ENCODE data around the gene POLG.

DNA sequence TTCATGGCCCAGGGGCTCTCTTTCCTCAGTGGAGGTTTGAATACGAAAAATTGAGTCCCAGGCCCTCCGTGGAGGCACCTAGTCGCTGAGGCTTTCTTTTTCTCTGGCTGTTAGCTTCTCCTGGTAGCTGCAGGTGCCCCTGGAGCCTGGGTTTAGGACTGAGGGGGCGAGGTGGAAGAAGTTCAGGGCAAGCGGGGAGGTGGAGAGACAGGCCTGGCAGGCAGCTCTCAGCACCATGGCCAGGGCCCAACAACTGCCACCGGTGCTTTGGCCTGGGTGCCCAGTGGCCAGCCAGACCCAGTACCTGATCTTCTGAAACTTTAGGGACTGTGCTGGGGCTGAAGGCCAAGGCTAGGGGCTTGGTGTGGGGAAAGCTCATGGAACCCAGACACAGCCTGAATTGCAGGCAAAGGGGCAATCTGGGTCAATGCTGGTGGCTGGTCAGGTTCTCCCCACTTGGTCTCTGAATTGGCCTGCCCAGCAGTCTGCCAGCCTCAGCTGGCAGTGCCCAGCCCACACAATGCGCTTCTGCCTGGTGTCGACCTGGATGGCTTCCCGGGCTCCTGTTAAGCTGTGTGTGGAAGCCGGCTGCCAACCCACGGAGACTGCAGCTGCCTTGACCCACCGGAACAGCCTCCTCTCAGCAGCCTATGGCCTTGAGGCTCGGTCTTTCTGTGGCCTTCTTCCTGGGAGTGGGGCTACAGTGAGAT is 30.3 kb upstream of the POLG start:
- TF ChIP-seq KDM1A (IDR thresholded peaks at IDR 0.05; ENCODE audit: low read depth) (no peak), CBX2 (IDR thresholded peaks at IDR 0.05; ENCODE audit: borderline replicate concordance, low read depth) (no peak), CEBPB (IDR thresholded peaks at IDR 0.05) (no peak)
- TF ChIP-seq, protein P1, sequence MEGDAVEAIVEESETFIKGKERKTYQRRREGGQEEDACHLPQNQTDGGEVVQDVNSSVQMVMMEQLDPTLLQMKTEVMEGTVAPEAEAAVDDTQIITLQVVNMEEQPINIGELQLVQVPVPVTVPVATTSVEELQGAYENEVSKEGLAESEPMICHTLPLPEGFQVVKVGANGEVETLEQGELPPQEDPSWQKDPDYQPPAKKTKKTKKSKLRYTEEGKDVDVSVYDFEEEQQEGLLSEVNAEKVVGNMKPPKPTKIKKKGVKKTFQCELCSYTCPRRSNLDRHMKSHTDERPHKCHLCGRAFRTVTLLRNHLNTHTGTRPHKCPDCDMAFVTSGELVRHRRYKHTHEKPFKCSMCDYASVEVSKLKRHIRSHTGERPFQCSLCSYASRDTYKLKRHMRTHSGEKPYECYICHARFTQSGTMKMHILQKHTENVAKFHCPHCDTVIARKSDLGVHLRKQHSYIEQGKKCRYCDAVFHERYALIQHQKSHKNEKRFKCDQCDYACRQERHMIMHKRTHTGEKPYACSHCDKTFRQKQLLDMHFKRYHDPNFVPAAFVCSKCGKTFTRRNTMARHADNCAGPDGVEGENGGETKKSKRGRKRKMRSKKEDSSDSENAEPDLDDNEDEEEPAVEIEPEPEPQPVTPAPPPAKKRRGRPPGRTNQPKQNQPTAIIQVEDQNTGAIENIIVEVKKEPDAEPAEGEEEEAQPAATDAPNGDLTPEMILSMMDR (IDR thresholded peaks at IDR 0.05), result no peak
